ENCODE results near the gene RBL2. TPM values are rescaled to one million over a fixed set of nuclear protein-coding genes. Genes with fewer than 3 reads are reported as not detected.

The RBL2 gene
- total RNA-seq, 4 donors from 2014 or later, result 31.8 to 88.1 (median 45.3) TPM

DNA sequence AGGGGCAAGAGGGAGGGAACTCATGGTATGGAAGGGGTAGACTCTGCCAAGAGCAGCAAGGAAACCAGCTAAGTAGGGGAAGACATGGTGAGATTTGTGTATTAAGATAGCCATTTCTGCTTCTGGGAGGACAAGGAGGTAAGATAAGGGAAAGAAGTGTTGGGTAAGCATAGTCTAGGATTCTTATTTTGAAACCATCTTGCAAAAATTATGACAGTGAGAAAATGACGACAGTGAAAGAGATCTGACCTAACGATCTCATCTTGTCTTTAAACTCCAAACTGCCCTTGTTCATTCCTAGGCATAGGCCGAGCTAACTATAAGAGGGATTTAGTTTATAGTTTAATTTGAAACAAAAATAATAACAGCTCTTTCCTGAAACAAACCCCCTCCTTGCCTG lies 5.6 kb upstream of the RBL2 start:
- TF ChIP-seq POLR2A (IDR thresholded peaks at IDR 0.05) (no peak), CTCF (IDR thresholded peaks at IDR 0.05) (no peak)
- Histone ChIP-seq H3K36me3 (no peaks in the 10 kb centered on the region), H3K4me3 (no peak overlapping the region), H3K27ac (no peak overlapping the region), H3K9me3 (peaks cover 0 to 4% (median 3%) of the 10 kb centered on the region in 3 donors), H3K4me1 (peaks cover 0 to 17% (median 8%) of the 10 kb centered on the region in 3 donors), H3K27me3 (no peaks in the 10 kb centered on the region)
- intact Hi-C loops (cut with DNase I), result no loop called here
- DNase-seq, result no peak
- 57 to 82% methylated on average over 3 of the region's 3 CpGs for WGBS, 2 donors

DNA sequence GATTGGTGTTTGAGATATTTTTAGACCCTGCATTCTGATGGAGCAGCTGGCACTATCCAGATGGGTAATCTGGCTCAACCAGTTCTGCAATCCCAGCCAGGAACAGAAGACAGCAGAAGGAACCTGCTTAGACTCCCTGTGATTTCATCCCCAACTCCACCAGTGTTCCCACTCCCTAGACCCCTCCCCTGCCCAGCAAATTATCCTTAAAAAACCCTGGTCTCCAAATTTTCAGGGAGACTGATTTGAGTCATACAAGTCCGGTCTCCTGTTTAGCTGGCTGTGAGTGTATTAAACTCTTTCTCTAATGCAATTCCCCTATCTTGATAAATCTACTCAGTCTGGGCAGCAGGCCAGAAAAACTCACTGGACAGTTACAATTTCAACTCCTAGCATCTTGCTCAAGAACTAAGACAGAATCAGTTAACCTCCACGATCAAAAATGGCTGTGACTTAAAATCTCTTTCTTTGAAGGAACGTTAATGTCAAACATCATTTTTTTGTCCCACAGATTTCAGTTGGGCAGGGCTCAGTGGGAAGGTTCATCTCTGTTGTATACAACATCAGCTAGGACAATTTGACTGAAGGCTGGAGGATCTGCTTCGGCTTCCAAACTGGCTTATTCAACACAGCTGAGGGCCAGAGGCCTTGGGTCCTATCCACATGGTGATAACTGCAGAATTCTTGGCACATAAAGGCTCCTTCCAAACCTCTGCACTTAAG lies 4.9 kb upstream of the RBL2 start:
- Histone ChIP-seq H3K36me3 (no peaks in the 10 kb centered on the region), H3K27ac (no peak overlapping the region), H3K27me3 (no peaks in the 10 kb centered on the region), H3K9me3 (no peaks in the 10 kb centered on the region), H3K4me1 (peaks cover 0 to 21% (median 8%) of the 10 kb centered on the region in 3 donors), H3K4me3 (no peak overlapping the region)
- DNase-seq, result no peak
- WGBS, 2 donors, result 56 to 61% methylated on average over 4 of the region's 4 CpGs
- intact Hi-C loops (cut with DNase I), result no loop called here
- TF ChIP-seq POLR2A (IDR thresholded peaks at IDR 0.05), result no peak
- no peak for TF ChIP-seq CTCF (IDR thresholded peaks at IDR 0.05)

DNA sequence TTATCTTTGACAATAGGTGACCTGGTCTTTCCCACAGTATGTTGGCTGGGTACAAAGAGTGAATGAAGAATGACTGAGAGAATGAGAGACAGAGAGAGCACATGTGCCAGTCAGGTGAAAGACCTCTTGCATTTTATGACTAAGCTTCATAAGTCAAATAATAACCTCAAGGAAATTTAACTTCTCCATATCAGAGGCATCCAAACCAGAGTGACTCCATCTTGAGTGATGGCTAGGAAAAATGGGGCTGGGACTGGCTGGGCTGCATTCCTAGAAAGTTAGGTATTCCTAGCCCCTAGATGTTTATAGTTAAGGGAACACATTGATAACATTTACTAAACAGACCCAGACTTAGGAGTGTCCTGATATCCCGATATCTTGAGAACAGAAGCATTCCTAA lies 3.9 kb upstream of the RBL2 start:
- TF ChIP-seq POLR2A (IDR thresholded peaks at IDR 0.05) (no peak), CTCF (IDR thresholded peaks at IDR 0.05) (no peak)
- WGBS, 2 donors, result 63 to 76% methylated on average over 1 of the region's 1 CpG
- peaks cover 0 to 21% (median 8%) of the 10 kb centered on the region in 3 donors for H3K4me1 ChIP-seq
- no peak overlapping the region for H3K27ac ChIP-seq
- intact Hi-C loops (cut with DNase I), result loop anchor here (10.0 kb wide), 1 partner anchor 74 kb away; the partner anchor contains the start of gene AKTIP
- DNase-seq, result no peak
- H3K27me3 ChIP-seq, result no peaks in the 10 kb centered on the region
- H3K9me3 ChIP-seq, result no peaks in the 10 kb centered on the region
- no peak overlapping the region for H3K4me3 ChIP-seq
- no peaks in the 10 kb centered on the region for H3K36me3 ChIP-seq

DNA sequence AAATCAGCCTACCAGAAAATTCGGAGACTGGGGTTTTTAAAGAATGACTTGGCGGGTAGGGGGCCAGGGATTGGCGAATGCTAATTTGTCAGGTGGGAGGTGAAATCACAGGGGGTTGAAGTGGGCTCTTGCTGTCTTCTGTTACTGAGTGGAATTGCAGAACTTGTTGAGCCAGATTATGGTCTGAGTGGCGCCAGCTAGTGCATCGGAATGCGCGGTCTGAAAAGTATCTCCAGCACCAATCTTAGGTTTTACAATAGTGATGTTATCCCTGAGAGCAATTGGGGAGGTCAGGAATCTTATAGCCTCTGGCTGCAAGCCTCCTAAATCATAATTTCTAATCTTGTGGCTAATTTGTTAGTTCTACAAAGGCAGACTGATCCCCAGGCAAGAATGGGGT lies 762 bp upstream of the RBL2 start:
- TF ChIP-seq CTCF (IDR thresholded peaks at IDR 0.05) (no peak), POLR2A (IDR thresholded peaks at IDR 0.05) (no peak)
- WGBS, 2 donors, result 82 to 83% methylated on average over 7 of the region's 7 CpGs
- Histone ChIP-seq H3K4me1 (peaks cover 7 to 40% (median 11%) of the 10 kb centered on the region in 3 donors), H3K36me3 (no peaks in the 10 kb centered on the region), H3K27ac (peak overlapping the region in 3 of 4 donors; percentile 96 to 98 (median 97)), H3K4me3 (peak overlapping the region; percentile 86 to 99 (median 94)), H3K9me3 (no peaks in the 10 kb centered on the region), H3K27me3 (no peaks in the 10 kb centered on the region)
- no peak for DNase-seq
- intact Hi-C loops (cut with DNase I), result loop anchor here (10.0 kb wide), 1 partner anchor 71 kb away; the partner anchor contains the start of gene AKTIP

DNA sequence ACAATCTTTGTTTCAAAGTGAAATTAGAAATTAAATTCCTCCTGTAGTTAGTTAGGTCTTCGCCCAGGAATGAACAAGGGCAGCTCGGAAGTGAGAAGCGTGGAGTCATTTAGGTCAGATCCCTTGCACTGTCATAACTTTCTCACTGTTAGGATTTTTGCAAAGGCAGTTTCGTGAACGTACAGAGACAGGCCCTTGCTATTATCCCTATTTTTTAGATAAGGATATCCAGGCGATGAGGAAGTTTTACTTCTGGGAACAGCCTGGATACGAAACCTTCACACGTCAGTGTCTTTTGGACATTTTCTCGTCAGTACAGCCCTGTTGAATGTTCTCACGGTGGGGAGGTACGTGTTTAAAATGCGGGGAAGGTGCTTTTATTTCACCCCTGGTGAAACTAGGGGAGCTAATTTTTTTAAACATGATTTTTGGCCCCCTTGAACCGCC lies 318 bp upstream of the RBL2 start:
- WGBS, 2 donors, result 18 to 29% methylated on average over 11 to 13 of the region's 13 CpGs
- peak overlapping the region; percentile 86 to 99 (median 94) for H3K4me3 ChIP-seq
- intact Hi-C loops (cut with DNase I), result loop anchor here (10.0 kb wide), 1 partner anchor 71 kb away; the partner anchor contains the start of gene AKTIP
- TF ChIP-seq POLR2A (IDR thresholded peaks at IDR 0.05), result no peak
- TF ChIP-seq CTCF (IDR thresholded peaks at IDR 0.05), result no peak
- no peaks in the 10 kb centered on the region for H3K27me3 ChIP-seq
- DNase-seq, result no peak
- no peaks in the 10 kb centered on the region for H3K9me3 ChIP-seq
- no peaks in the 10 kb centered on the region for H3K36me3 ChIP-seq
- H3K27ac ChIP-seq, result peak overlapping the region; percentile 96 to 99 (median 98)
- H3K4me1 ChIP-seq, result peaks cover 2 to 36% (median 11%) of the 10 kb centered on the region in 3 donors
